Colon (tissue), 2 donors: ENCODE data around the gene PPP1R1B.

ENCODE experiments used
- FAIRE-seq: peaks from 2 replicates; lab custom pipeline; 2012; peaks lifted over from hg19 to GRCh38; lab: Jason Lieb, UNC
- donor health status: control.
- donor health status: control.

The PPP1R1B gene

DNA sequence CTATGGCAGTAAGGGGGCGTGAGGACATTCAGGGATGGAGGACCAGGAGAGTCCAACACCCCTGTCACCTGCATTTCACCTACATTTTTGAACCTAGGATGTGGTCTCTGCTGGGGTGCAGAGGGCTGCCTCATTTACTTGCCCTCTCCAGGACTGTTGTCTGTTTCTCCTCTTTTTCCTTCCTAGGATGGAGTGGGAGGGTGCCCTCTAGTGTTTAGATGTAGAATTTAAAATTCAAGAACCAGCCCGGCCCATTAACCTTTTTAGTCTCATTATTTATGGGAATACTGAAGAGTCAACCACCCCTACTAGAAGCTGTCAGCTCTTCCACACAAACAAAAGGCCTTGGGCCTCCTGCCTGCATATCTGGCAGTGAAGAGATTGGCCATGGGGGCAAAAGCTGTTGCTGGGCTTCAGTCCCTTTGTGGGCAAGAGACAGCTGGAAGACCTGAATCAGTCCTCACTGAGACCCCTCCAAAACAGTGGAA, 7.7 kb downstream of the PPP1R1B start:
- FAIRE-seq = no peak

DNA sequence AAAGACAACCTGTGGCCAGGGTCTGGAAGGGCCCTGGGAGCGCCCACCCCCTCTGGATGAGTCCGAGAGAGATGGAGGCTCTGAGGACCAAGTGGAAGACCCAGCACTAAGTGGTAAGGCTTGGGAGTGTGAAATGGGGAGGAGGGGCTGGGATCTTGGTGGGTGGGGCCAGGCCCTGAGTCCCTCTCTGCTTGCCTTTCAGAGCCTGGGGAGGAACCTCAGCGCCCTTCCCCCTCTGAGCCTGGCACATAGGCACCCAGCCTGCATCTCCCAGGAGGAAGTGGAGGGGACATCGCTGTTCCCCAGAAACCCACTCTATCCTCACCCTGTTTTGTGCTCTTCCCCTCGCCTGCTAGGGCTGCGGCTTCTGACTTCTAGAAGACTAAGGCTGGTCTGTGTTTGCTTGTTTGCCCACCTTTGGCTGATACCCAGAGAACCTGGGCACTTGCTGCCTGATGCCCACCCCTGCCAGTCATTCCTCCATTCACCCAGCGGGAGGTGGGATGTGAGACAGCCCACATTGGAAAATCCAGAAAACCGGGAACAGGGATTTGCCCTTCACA, 8.9 kb downstream of the PPP1R1B start:
- FAIRE-seq = no peak

DNA sequence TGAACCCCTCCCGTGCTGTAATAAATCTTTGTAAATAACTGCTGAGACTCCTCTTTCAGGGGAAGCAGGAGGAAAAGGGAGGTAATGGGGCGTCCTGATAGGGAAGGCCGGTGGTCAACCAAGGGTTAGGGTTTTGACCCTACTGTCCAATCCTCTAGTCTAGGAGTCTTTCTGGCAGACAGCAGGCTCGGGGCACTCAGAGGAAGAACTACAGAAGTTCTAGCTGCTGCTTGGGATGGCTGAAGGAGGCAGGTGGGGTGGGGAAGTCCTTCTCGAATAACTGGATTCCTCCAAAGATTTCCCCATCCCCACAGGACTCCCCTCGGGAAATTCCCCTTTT, 9.8 kb downstream of the PPP1R1B start:
- FAIRE-seq = no peak

DNA sequence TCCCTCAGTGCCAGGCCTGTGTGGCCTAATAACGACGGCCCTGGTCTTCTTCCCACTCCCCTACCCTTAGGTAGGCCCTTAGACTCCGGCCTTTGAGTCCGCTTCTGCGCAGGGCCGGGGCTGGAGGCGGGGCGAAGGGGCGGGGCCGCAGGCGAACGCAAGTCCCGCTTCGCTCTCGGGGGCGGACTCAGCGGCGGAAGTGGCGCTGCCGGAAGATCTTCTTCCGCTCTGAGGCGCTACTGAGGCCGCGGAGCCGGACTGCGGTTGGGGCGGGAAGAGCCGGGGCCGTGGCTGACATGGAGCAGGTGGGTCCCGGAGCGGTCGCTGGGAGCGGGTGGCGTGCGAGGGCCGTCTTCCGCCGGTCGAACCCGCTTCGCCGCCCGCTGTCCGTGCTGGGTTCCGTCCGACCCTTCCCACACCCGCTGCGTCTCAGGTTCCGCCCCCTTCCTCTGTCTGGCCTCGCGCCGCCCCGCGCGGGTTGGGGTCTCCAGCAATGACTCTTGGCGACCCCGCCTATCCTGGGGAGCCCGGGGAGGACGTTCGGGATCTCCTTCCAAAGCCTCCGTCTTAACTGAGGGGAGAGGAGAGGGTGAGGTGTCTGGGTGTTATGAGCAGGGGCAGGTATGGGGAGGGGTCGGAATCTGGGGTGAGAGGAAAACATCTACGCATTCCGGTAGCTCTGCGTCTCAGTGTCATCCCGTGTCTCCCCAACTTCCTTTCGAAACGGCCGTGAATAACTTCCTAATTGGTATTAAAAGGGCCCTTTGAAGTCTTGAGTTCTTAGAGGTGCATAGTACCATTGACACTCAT, 10.4 kb downstream of the PPP1R1B start, which contains the start of gene STARD3:
TSS of gene STARD3 (plus strand) at position 218 of the 810 bp plus-strand sequence. CDS start 16,388 bp downstream, outside the sequence.
- FAIRE-seq = no peak

DNA sequence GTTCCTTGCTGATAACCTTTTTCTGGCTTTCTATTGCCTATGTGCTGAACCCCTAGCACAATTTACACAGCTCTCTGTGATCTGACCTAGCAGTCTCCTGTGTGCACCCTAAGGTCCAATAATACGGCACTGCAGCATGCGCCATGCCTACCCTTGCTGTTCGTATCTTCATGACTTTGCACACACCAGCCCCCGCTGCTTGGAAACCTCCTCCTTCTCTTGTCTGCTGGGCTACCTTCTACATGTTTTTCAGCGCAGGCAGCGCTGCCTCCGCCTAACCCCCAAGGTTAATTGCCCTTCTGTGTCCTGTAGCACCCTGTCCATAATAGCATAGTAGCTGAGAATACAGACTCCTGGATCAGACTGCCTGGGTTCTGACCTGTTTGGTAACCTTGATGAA, 11.6 kb downstream of the PPP1R1B start:
- no peak for FAIRE-seq

DNA sequence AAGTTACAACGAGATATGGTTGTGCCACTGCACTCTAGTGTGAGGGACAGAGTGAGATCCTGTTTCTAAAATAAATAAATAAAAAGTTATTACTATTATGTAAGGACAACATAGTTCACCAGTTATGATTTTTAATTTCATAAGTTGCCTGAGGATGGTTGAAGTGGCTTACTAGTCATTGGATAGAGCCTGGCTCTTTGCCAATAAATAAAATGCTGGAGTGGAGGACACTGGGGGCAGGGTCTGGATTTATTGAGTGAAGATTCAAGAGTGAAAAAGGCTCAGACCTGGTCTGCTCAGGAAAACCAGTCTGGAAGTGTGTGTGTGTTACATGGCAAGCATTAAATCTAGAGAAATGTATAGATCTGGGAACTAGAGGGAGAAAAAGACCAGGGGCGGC, 12.3 kb downstream of the PPP1R1B start:
- FAIRE-seq = no peak

DNA sequence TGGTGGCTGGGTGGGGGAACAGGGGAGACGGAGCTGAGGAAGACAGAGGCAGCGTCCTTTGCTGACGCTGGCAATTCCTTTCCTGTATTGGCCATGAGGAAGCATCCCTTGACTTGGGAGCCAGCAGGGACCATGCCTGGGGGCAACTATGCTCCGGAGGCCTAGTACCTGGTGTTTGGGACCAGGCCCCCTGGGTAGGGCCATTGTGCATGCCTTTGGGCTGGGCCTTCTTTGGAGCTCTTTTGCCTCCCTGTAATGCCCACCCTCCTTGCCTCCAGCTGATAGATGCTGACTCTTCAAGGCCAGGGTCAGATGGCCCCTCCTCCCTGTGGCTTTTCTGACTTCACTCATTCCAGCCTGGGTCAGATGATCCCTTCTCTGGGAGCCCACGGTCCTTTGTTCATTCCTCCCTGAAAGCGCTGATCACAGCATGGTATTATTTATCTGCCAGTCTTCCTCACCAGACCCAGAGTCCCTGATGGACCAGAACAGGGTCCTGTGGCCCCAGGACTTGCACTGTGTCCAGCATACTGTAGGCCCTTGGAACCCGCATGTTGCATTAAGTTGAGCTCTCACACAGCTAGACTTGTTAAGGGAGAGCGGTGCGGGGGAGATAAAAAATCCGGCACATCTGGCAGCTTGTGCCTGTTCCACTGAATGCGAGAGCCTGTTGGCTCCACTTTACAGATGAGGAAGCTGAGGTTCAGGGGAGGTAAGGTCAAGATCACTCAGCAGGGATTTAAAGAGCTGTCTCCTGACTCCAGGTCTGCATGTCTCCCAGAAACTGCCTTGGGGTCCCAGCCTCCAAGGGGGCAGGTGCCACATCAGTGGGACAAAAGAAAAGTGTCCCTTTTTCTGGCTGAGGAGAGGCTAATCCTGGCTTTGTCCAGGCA, 13.1 kb downstream of the PPP1R1B start:
- FAIRE-seq = no peak

DNA sequence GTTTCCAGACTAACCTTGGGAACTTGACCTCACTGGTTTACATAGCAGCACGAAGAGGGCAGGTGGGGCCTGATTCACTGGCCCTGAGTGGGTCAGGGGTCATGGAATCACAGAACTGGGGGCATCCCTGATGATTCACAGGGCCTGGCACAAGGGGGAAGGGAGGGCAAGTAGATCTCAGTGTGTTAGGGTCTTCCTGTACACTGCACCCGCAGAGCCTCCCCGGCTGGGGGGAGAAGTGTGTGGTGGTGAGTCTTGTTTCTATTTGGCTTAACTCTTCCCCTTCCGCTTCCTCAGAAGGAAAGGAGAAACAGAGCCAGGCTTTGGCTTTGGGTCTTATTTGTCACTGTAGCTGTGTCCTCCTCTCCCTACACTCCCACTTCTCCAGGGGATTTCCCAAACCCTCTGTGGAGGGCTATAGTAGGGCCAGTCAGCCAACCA, 13.9 kb downstream of the PPP1R1B start:
- FAIRE-seq = no peak

DNA sequence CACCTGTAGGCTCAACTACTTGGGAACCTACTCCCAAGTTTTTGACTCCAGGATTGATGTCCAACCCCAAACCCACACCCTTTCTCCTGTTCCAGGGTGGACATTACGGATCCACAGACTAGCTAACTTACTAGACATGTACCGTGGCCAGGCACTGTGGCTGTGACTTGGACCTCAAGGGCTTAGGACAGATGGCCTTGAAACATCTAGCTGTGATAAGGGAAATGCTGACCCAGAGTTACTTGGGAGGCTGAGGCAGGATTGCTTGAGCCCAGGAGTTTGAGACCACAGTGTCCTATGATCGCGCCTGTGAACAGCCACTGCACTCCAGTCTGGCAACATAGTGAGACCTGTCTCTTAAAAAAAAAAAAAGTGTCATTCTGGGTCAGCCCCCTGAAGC, 14.3 kb downstream of the PPP1R1B start:
- FAIRE-seq = no peak

DNA sequence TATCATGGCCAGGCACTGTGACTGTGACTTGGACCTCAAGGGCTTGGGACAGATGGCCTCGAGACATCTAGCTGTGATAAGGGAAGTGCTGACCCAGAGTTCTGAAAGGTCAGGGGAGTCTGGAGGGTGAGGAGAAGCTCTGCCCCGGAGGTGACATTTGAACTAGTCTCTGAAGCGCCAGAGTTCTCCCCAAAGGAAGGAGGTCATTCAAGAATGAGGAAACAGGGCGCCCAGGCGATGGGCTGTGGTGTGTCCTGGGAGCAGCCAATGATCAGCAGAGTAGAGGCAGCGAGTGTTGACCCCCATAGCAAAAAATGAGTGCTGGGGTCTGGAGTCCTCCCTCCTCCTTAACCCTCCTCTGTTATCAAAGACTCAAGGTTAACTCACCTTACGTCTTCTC, 15.1 kb downstream of the PPP1R1B start:
- FAIRE-seq = no peak

DNA sequence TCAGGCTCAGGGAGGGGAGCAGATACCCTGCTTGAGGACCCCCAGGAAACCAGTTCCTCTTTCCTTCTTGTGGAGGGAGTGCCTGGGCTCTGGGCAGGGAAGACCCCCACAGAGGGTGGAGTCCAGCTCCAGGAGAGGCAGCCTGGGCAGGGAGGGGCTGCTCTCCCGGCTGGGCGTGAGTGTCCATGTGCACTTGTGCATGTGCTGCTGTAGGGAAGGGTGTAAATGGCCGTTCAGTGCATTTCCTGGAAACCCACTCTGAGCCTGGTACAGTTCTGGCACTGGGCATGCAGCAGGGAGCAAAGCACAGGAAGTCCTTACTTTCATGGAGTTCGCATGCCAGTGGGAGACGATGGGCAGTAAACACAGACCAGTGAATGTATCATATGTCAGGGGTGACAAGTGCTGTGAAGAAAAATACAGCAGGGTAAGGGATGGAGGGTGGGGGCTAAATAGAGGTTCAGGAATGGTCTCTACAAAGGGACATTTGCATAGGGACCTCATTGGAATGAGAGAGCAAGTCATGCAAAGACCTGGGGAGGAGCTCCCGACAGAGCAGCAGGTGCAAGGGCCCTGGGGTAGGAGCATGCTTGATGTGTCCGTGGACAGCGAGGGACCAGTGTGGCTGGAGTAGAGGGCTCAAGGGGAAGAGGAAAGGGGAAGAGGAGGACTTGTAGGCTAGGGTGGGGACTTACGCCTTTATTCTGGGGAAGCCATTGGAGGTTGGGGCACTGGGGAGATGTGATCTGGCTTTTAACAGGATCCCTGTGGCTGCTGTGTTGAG, 15.7 kb downstream of the PPP1R1B start:
- no peak for FAIRE-seq

DNA sequence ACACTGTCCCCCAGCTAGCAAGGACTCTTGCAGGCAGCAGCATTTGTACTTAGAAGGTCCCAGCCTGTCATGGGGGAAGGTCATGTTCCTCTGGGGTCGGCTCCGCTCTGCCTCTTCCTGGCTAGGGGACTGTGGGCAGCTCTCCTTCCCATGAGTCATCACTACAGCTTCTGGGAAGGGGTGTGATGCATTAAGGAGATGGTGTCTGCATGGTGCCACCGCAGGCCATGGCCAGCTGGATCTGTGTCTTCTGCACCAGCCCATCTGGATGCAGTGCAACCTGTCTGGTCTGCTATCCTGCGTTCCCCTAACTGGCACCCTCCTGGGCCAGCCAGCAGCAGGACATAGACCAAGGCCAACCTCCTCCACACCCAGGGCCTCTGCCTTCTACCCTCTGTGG, 16.5 kb downstream of the PPP1R1B start:
- no peak for FAIRE-seq

DNA sequence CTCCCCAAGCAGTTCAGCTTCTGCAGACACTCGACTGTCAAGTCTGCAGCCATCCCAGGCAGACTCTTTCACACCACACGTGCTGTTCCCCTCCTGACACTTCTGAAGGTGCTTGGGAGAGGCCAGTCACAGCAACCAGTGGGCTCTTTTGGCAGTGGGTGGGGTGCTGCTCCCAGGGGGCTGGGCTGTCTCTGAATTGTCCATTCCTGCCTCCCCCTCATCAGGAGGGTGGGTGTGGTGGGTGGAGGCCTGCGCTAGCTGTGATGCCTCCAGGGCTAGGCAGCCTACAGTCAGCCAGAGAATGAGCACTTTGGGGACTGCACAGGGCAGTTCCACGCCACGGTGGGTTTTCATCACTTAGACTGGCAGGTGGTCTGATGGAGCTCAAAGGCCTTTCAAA, 20.5 kb downstream of the PPP1R1B start:
- FAIRE-seq = no peak

DNA sequence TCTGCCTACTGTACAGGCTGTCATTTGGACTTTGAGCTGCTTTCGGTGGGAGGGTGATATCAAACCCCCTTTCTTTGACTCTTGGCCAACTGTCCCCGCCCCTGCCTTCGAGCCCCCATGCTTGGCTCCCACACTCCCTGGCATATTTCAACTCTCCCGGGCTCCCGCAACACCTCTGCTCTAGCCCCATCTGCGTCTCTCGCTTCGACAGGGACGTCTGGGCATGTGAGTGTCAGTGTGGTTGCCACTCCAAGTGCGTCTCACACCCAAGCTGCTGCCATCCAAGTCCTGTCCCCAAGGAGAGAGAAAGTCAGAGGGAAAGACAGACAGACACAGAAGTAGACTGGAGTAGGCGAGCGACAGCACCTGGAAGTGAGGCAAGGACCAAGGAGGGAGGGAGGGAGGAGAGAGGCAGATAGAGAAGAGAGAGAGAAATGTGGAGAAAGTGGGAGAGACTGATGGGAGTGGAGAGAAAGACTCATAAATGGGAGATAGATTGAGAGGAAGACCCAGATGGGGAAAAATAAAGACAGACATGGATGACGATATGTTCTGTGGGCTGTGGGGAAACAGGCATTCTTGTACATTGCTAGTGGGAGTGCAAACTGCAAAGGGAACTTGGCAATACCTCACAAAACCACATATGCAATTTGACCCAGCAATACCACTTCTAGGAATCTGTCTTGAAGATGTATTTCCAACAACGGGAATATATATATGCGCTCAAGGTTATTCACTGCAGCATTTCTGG, 22.0 kb downstream of the PPP1R1B start:
- no peak for FAIRE-seq

DNA sequence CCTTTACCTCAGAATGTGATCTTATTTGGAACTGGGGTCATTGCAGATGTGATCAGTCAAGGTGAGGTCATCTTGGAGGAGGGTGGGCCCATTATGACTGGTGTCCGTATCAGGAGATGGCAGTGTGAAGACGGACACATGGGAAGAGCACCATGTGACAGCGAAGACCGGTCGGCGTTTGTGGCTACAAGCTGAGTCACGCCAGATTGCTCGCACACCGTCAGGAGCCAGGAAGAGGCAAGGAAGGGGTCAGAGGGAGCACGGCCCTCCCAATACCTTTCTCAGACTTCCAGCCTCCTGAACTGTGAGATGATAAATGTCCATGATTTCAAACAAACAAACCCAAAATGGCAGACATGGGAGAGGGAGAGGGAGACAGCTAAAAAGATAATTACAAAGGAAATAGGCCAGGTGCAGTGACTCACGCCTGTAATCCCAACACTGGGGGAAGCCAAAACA, 23.4 kb downstream of the PPP1R1B start:
- no peak for FAIRE-seq

DNA sequence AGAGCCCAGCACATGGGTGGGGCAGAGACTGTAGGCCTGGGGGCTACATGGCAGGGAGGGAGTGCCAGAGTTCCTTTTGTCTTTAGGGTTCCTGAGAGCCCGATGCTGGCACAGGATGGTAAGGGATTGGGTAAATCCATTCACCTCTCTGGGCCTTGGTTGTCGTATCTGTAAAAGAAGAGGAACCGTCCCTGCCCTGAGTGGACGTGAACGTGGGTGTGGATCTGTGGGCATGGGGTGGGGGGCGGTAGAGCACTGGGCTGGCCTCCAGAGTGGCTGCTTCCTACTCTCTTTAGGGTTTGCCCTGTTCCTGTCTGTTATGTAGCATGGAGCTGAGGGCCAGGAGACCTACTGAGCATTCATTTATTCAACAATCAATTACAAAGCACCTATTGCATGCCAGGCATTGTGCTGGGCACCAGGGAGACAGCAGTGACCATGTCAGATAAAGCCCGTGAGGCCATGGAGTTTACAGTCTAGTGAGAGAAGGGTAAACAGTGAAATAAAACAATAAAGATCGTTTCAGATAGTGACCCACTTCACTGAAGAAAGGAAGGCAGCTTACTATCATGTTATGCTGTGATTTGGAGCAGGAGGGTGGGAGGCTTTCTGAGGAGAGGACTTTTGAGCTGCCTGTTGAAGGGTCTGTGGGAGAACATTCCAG, 25.3 kb downstream of the PPP1R1B start:
- no peak for FAIRE-seq

DNA sequence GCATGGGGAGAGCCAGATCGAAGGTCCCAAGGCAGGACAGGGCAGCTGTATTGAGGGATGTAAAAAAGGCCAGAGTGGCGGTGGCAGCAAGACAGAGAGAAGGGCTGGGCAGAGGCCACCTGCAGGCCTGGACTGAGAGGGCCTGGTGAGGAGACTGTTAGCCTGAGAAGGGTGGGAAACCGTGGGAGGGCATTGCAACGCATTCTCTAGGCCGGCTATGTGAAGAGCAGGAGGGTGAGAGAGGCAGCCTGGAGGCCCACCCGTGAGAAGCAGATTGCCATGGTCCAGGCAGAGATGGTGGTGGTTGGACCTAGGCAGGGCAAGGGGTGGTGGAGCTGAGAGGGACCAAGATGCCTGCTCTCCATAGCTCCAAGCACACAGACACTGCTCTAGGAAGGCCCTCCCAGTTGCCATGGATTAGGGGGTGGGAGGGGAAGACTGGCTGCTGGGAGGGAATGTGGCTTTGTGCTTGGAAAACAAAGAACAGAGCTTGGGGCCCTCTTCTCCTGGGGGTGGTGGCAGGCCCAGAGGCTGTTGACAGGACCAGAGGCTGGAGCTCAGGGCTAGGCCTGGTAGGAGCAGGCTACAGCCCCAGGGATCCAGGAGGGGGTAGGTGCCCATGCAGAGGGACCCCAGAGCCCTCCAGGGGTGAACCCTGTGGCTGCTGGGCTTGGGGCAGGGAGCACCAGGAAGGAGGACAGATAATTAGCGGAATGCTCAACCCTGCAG, 26.0 kb downstream of the PPP1R1B start:
- FAIRE-seq = no peak

DNA sequence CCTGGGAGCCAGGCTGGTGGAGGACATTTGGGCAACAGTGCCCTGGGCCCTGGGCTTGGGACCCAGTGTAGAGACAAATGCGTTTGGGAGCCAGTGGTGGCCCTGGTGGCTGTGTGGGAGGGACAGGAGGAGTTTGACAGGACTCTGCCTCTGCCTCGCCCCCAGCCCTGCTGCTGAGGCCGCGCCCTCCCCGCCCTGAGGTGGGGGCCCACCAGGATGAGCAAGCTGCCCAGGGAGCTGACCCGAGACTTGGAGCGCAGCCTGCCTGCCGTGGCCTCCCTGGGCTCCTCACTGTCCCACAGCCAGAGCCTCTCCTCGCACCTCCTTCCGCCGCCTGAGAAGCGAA, 26.5 kb downstream of the PPP1R1B start:
- FAIRE-seq = no peak

DNA sequence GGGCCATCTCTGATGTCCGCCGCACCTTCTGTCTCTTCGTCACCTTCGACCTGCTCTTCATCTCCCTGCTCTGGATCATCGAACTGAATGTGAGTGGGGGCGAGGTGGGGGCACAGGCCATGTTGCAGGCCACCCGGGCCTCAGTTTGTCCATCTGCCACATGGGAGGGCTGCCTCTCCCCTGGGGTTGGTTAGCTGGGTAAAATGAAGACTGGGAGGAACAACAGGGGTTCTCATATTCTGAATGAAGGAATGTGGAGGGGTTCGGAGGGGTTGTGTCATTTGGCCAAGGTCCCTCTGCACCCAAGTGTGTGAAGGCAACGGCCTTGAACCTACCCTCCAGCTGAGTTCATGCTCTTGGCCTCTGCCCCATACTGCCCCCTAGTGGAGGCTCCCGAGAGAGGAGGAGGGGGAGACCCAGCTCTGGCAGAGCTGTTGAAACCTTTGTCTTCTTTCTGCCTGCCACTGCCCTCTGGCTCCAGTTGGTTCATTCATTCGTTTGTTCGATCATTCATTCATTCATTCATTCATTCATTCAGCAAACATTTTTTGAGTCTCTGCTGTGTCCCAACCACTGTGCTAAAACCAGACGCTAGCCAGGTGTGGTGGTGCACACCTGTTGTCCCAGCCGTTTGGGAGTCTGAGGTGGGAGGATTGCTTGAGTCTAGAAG, 27.0 kb downstream of the PPP1R1B start:
- FAIRE-seq = no peak
